Small intestine (tissue), 7 donors: Measurements from ENCODE around the gene PALM3. TPM values are rescaled to one million over a fixed set of nuclear protein-coding genes. Genes with fewer than 3 reads are reported as not detected.

Experiments
- DNase-seq, 2 donors: peaks; one replicate each; pipeline versions ENCODE4 v3.0.0 to v3.0.0-alpha.2; 2013
- FAIRE-seq: peaks from 2 replicates; lab custom pipeline; 2012; peaks lifted over from hg19 to GRCh38; lab: Jason Lieb, UNC
- H3K27ac ChIP-seq, 3 donors: one replicate each; pipeline ENCODE4 v1.5.1; 2013; ENCODE audit warnings: low read length in 2 of 3, mild to moderate bottlenecking in 2 of 3, control low read depth in 1 of 3, inconsistent platforms in 1 of 3, low read depth in 1 of 3, moderate library complexity in 1 of 3
- H3K27me3 ChIP-seq, 3 donors: one replicate each; pipeline ENCODE4 v1.6.1; 2013; ENCODE audit warnings: low read length in 3 of 3, inconsistent platforms in 1 of 3; ENCODE audit not compliant: control insufficient read depth in 3 of 3, insufficient read depth in 3 of 3
- H3K36me3 ChIP-seq, 3 donors: one replicate each; pipeline ENCODE4 v1.6.1; 2013; ENCODE audit warnings: low read length in 3 of 3, inconsistent platforms in 1 of 3, low read depth in 1 of 3, mild to moderate bottlenecking in 1 of 3, moderate library complexity in 1 of 3; ENCODE audit not compliant: control insufficient read depth in 3 of 3, insufficient read depth in 2 of 3
- H3K4me1 ChIP-seq, 3 donors: one replicate each; pipeline ENCODE4 v1.6.1; 2013; ENCODE audit warnings: low read length in 2 of 3, inconsistent platforms in 1 of 3, low read depth in 1 of 3, mild to moderate bottlenecking in 1 of 3, moderate library complexity in 1 of 3; ENCODE audit not compliant: control insufficient read depth in 3 of 3, insufficient read depth in 2 of 3
- H3K4me3 ChIP-seq, 3 donors: one replicate each; pipeline ENCODE4 v1.5.1; 2013; ENCODE audit warnings: low read length in 3 of 3, control low read depth in 1 of 3, inconsistent platforms in 1 of 3, low read depth in 1 of 3, mild to moderate bottlenecking in 1 of 3, moderate library complexity in 1 of 3
- H3K9me3 ChIP-seq, 2 donors: one replicate each; pipeline ENCODE4 v1.6.1; 2013; ENCODE audit warnings: low read depth in 1 of 2, low read length in 1 of 2; ENCODE audit not compliant: control insufficient read depth in 2 of 2, insufficient read depth in 1 of 2
- WGBS, 3 donors: extraction: QIAGEN DNeasy Blood & Tissue Kit; methylation state at CpG; one replicate each; pipeline ENCODE4 v1.1.7; 2013; 5-methylcytosine and 5-hydroxymethylcytosine counted together
- polyA plus RNA-seq, 4 donors: library from polyadenylated mRNA; stranded (reverse) in 3 of 4; unstranded in 1 of 4; fragments of 200-250 nt in 3 of 4; fragments of 120-200 nt in 1 of 4; gene quantifications; one replicate each; pipeline versions ENCODE4 v1.2.1 to v1.2.3, GENCODE V29; 2013
- donor health status: healthy with polysubstance abuse.
- donor health status: control.
- donor health status: control.
- donor health status: Bipolar disorder and iron deficiency.
- donor health status: healthy.

Gene PALM3
- polyA plus RNA-seq, 4 donors = 1.6 to 28.2 (median 2.6) TPM

- DNase-seq (no peak), FAIRE-seq (no peak)
- no peak overlapping the region for H3K4me3 ChIP-seq
- no peaks in the 10 kb centered on the region for H3K27me3 ChIP-seq
- H3K4me1 ChIP-seq = no peaks in the 10 kb centered on the region
- 84 to 89% (median 84%) methylated on average over 10 of the region's 10 CpGs for WGBS, 3 donors
- H3K27ac ChIP-seq = no peak overlapping the region
- H3K9me3 ChIP-seq = no peaks in the 10 kb centered on the region
- peaks cover 5 to 79% (median 16%) of the 10 kb centered on the region in 3 donors for H3K36me3 ChIP-seq
Measured at GRCh38 chr19:14102756-14103155, 40.9 kb upstream of the PALM3 start.

DNA sequence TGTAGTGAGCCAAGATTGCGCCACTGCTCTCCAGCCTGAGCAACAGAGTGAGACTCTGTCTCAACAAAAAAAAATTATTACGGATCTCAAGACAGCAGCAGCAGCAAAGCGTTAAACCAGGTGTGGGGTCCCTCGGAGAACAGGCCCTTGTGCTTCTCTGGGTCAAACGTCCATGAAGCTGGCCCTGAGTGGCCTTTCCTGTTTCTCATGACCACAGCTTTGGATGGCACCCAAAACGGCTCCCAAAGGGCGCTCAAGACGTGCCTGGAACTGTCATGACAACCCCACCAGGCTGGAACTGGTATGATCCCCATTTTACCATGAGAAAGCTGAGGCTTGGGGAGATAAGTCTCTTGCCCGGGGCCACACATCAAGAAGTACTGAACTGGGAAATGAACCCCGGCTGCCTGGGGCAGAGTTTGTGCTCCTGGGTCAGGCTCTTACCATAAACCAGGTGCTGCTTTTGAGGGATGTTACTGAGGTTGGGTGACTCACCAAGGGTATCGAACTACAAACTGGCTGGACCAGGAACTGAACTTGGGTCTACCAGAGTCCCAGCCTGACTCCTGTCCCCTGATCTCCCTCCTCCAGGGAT, 40.3 kb upstream of the PALM3 start:
- H3K27me3 ChIP-seq = no peaks in the 10 kb centered on the region
- H3K36me3 ChIP-seq = peaks cover 8 to 79% (median 20%) of the 10 kb centered on the region in 3 donors
- 78 to 92% (median 87%) methylated on average over 11 of the region's 11 CpGs for WGBS, 3 donors
- no peaks in the 10 kb centered on the region for H3K9me3 ChIP-seq
- H3K4me1 ChIP-seq = no peaks in the 10 kb centered on the region
- no peak overlapping the region for H3K4me3 ChIP-seq
- DNase-seq (no peak), FAIRE-seq (no peak)
- no peak overlapping the region for H3K27ac ChIP-seq

- FAIRE-seq = no peak
- H3K27me3 ChIP-seq = no peaks in the 10 kb centered on the region
- no peak for DNase-seq
- WGBS, 3 donors = 92 to 95% (median 94%) methylated on average over 6 of the region's 6 CpGs
- no peaks in the 10 kb centered on the region for H3K9me3 ChIP-seq
- H3K27ac ChIP-seq = no peak overlapping the region
- H3K4me1 ChIP-seq = no peaks in the 10 kb centered on the region
- H3K4me3 ChIP-seq = no peak overlapping the region
- peaks cover 8 to 80% (median 13%) of the 10 kb centered on the region in 3 donors for H3K36me3 ChIP-seq
Measured at GRCh38 chr19:14101003-14101545, 39.2 kb upstream of the PALM3 start.

DNA sequence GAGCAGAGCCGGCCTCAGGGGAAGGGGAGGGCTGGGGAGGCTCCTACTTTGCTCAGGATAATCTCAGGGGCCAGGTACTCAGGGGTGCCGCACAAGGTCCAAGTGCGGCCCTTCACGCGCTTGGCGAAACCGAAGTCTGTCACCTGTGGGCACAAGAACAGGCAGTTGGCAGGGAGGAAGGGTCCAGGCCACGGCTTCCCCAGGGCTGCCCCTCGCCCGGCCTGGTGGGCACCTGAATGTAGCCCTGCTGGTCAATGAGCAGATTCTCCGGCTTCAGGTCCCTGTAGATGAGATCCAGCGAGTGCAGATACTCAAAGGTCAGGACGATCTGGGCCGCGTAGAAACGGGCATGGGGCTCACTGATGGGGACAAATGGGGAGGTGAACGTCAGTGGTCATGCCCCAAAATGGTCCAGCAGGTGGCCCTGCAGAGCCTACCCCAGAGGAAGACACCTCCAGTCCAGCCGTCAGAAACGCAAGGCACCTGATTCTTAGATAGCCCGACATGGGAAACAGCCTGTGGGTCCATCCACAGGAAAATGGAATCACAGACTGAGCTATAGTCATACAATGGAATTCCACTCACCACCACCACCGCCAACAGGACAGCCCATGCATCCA, 35.8 kb upstream of the PALM3 start:
- FAIRE-seq (no peak), DNase-seq (no peak)
- Histone ChIP-seq H3K4me3 (no peak overlapping the region), H3K9me3 (peaks cover 0 to 11% of the 10 kb centered on the region in 2 donors), H3K27ac (no peak overlapping the region), H3K36me3 (peaks cover 8 to 70% (median 8%) of the 10 kb centered on the region in 3 donors), H3K27me3 (no peaks in the 10 kb centered on the region), H3K4me1 (no peaks in the 10 kb centered on the region)
- 85 to 90% (median 86%) methylated on average over 21 of the region's 21 CpGs for WGBS, 3 donors

GRCh38 chr19:14096272-14096992, 34.6 kb upstream of the PALM3 start:
- Histone ChIP-seq H3K27me3 (no peaks in the 10 kb centered on the region), H3K27ac (no peak overlapping the region), H3K9me3 (peaks cover 0 to 11% of the 10 kb centered on the region in 2 donors), H3K4me3 (no peak overlapping the region), H3K36me3 (peaks cover 3 to 59% (median 8%) of the 10 kb centered on the region in 3 donors), H3K4me1 (peaks cover 0 to 6% (median 0%) of the 10 kb centered on the region in 3 donors)
- 93 to 97% (median 95%) methylated on average over 9 to 11 of the region's 11 CpGs for WGBS, 3 donors
- DNase-seq = no peak
- FAIRE-seq = no peak

DNA sequence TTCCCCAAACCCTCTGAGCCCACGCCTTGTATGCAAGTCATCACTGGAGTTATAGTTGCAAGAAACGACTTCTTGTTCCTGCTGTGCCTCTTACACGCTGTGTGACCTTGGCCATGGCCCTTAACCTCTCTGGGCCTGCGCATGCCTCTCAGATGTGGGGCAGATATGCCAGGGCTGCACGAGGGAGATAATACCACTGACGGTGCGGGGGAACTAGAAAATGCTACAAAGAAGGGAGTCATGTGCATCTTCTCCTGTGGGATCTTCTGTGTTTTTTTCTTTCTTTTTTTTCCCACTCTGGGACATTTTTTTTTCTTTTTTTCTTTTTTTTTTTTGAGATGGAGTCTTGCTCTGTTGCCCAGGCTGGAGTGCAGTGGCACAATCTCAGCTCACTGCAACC, 33.0 kb upstream of the PALM3 start:
- Histone ChIP-seq H3K36me3 (peaks cover 3 to 43% (median 6%) of the 10 kb centered on the region in 3 donors), H3K27me3 (no peaks in the 10 kb centered on the region), H3K9me3 (peaks cover 0 to 11% of the 10 kb centered on the region in 2 donors), H3K4me1 (peaks cover 0 to 6% (median 0%) of the 10 kb centered on the region in 3 donors), H3K4me3 (no peak overlapping the region), H3K27ac (no peak overlapping the region)
- FAIRE-seq (no peak), DNase-seq (no peak)
- 81 to 84% (median 82%) methylated on average over 7 of the region's 7 CpGs for WGBS, 3 donors

GRCh38 chr19:14093117-14093823, 31.4 kb upstream of the PALM3 start:
- Histone ChIP-seq H3K27ac (no peak overlapping the region), H3K4me1 (peaks cover 0 to 9% (median 0%) of the 10 kb centered on the region in 3 donors), H3K36me3 (peaks cover 3 to 44% (median 6%) of the 10 kb centered on the region in 3 donors), H3K27me3 (no peaks in the 10 kb centered on the region), H3K9me3 (peaks cover 0 to 11% of the 10 kb centered on the region in 2 donors), H3K4me3 (no peak overlapping the region)
- WGBS, 3 donors = 94 to 96% (median 95%) methylated on average over 9 of the region's 9 CpGs
- DNase-seq = no peak
- no peak for FAIRE-seq
